ENCODE data around the gene SRP68.
"Not testable (repeated sequence)": the region's sequence is repeated elsewhere in the genome, so short reads cannot be mapped to it uniquely, and the experiment has no call there.

The SRP68 gene

GRCh38 chr17:76089680-76090516 lies 17.6 kb upstream of the SRP68 start:
- DNase-seq: no peak

- no peak for DNase-seq
These were observed 16.7 kb upstream of the SRP68 start for GRCh38 chr17:76088868-76089576.

- no peak for DNase-seq
These were observed 15.9 kb upstream of the SRP68 start for GRCh38 chr17:76088041-76088867.

GRCh38 chr17:76087531-76087930 lies 15.2 kb upstream of the SRP68 start:
- no peak for DNase-seq

GRCh38 chr17:76086384-76086783 lies 14.1 kb upstream of the SRP68 start:
- no peak for DNase-seq

- no peak for DNase-seq
These were observed 13.5 kb upstream of the SRP68 start for GRCh38 chr17:76085731-76086366.

- DNase-seq: no peak
These were observed 12.9 kb upstream of the SRP68 start for GRCh38 chr17:76085066-76085730.

GRCh38 chr17:76083536-76084182 lies 11.3 kb upstream of the SRP68 start:
- DNase-seq: no peak

- no peak for DNase-seq
These were observed 10.3 kb upstream of the SRP68 start for GRCh38 chr17:76082326-76083251.

- DNase-seq: no peak
These were observed 9.2 kb upstream of the SRP68 start for GRCh38 chr17:76081295-76082210.

- DNase-seq: no peak
These were observed 8.5 kb upstream of the SRP68 start for GRCh38 chr17:76080768-76081287.

GRCh38 chr17:76079956-76080767 lies 7.8 kb upstream of the SRP68 start:
- DNase-seq: no peak

- DNase-seq: no peak
These were observed 7.2 kb upstream of the SRP68 start for GRCh38 chr17:76079535-76079955.

GRCh38 chr17:76078860-76079534 lies 6.7 kb upstream of the SRP68 start, which contains the start of gene ZACN:
TSS of gene ZACN (plus strand) at chr17:76079182. CDS start at chr17:76079265, 83 bp downstream.
- no peak for DNase-seq

GRCh38 chr17:76078370-76078769 lies 6.1 kb upstream of the SRP68 start:
- not testable (repeated sequence) for DNase-seq

- DNase-seq: no peak
These were observed 5.3 kb upstream of the SRP68 start for GRCh38 chr17:76077584-76078110.
